GM19468 (cell line): ENCODE measurements around the gene SLFN13.
"Not testable (repeated sequence)": the region's sequence is repeated elsewhere in the genome, so short reads cannot be mapped to it uniquely, and the experiment has no call there.

Source experiments
- ATAC-seq: cut with Tn5 transposase; IDR thresholded peaks from one replicate; pipeline ENCODE4 v1.9.1; 2021; ENCODE audit warnings: mild to moderate bottlenecking, moderate library complexity, moderate number of reproducible peaks; ENCODE audit not compliant: unreplicated experiment; ENCODE audit errors: extremely low read depth

SLFN13 gene, protein sequence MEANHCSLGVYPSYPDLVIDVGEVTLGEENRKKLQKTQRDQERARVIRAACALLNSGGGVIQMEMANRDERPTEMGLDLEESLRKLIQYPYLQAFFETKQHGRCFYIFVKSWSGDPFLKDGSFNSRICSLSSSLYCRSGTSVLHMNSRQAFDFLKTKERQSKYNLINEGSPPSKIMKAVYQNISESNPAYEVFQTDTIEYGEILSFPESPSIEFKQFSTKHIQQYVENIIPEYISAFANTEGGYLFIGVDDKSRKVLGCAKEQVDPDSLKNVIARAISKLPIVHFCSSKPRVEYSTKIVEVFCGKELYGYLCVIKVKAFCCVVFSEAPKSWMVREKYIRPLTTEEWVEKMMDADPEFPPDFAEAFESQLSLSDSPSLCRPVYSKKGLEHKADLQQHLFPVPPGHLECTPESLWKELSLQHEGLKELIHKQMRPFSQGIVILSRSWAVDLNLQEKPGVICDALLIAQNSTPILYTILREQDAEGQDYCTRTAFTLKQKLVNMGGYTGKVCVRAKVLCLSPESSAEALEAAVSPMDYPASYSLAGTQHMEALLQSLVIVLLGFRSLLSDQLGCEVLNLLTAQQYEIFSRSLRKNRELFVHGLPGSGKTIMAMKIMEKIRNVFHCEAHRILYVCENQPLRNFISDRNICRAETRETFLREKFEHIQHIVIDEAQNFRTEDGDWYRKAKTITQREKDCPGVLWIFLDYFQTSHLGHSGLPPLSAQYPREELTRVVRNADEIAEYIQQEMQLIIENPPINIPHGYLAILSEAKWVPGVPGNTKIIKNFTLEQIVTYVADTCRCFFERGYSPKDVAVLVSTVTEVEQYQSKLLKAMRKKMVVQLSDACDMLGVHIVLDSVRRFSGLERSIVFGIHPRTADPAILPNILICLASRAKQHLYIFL

DNA sequence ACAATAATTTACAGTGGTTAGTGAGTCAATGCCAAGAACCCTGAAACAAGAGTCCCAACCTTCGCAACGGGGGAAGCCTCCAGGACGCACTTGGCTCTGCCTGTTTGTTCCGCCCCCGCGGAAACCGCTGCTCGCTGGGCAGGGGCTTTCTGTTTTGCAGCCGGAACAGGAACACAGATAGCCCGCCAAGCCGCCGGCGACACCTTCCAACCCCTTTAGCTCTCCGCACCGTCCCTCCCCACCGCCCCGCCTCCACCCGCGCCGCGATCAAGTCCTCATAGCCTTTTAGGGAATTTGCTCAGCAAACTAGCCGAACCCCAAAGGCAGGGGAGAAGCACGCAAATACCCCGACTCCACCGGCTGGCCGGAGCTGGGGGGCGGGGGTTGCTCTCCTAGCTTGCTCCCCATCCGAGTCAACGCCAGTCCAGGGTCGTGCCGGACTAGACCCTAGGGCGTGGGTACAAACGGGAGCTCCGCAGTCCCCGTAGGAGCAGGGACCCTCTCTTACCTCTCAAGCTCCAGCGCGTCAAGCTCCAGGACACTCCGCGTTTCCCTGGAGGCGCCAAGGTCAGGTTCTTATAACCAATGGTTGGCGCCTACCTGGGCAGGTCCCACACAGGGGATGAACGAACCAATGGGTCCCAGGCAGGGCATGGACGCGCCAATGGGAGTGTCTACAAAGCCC is at the start of gene SLFN13:
Gene SLFN13 (minus strand): TSS at position 553 of the 685 bp plus-strand sequence. CDS start 3,086 bp downstream, outside the sequence.
- peak; percentile 27 for ATAC-seq

DNA sequence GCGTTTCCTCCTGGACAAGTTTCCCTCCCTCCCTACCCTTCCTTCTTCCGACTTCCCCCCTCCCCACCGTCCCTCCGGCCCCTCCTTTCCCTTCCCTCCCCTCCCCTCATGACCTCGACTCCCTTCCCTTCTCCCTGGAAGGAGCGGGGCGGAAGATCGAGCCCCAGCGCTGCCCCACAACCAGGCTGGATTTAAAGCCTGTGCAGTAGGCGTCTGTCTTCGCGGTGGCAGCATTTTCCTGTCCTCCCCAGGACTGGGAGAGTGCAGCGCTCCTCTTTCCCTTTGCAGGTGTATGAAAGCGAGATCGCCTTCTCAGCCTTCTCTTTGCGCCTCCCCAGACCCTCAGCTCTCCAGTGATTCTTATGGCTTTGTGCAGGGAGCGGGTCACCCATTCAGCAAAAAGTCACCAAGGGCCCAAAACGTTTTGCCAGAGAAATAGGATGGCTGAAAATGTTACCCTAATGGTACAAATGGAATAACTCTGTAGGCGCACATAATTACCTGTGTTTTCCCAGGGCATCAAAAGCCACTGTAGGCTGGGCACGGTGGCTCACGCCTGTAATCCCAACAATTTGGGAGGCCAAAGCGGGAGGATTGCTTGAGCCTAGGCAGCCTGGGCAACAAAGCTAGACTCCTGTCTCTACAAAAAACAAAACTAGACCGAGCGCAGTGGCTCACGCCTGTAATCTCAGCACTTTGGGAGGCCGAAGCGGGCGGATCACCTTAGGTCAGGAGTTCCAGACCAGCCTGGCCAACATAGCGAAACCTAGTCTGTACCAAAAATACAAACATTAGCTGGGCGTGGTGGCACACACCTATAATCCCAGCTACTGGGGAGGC is 48.1 kb upstream of the SLFN13 start:
- no peak for ATAC-seq

DNA sequence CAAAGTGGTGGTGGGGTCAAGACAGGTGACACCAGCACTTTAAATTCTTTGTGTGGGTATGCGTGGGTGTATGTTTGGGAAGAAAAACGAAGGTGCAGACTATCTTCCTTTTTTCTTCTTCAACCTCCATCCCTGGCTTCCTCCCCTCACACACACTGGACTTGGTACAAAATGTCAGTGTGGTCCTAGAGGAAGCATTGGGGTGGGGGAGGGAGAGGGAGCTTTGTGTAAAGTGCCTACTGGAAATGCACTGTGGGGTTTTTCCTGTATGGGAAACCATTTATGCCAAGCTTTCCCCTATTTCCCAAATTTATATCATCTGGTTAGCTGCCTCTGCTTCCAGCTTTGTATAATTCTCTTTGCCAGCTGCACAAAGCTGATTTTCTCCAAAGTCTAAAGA is 44.5 kb upstream of the SLFN13 start:
- no peak for ATAC-seq

DNA sequence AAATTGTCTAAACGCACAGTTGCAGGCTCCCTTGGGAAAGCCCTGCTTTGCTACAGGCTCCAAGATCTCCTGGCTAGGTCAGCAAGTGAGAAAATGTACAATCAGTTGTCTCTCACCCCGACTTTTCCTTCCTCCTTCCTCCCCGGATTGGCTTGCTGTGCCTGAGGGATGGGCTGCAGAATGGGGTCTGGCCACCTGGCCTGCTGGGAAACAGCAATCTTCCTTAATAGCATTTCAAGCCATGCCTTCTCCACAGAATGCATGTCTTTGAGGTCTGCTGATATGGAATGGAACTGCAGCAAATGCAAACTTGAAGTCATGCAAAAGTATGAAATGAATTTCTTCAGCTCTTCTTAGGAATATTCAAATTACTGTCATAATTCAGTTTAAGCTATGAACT is 42.9 kb upstream of the SLFN13 start:
- no peak for ATAC-seq

DNA sequence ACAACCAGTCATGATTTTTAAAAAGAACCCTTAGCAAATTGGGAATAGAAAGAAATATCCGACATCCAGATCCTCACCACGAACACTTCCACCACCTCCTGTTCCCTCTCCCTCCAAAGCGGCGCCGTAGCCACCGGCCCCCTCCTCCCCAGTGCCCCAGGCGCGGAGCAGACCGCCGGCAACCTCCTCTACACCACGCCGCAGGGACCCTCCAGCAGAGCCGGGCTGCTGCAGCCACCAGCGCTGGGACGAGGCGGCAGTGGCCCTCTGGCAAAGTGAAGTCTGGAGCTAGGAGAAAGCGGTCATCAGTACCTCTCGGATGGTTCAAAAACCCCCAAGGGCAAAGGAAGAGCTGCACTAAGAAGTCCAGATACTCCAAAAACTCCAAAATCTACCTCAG is 41.4 kb upstream of the SLFN13 start:
- ATAC-seq = no peak

DNA sequence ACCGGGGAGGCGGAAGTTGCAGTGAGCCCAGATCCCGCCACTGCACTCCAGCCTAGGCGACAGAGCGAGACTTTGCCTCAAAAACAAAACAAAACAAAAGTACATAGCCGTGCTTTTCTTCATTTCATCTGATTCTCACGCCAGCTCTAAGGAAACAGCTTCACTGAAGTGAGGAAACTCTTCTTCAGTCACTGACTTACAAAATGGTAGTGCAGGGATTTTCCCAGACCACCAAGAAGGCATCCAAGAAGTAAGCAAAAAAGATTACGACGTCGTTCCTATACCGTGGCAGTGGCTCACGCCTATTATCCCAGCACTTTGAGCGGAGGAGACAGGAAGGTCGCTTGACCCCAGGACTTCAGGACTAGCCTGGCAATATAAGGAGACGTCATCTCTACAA is 40.4 kb upstream of the SLFN13 start:
- no peak for ATAC-seq

DNA sequence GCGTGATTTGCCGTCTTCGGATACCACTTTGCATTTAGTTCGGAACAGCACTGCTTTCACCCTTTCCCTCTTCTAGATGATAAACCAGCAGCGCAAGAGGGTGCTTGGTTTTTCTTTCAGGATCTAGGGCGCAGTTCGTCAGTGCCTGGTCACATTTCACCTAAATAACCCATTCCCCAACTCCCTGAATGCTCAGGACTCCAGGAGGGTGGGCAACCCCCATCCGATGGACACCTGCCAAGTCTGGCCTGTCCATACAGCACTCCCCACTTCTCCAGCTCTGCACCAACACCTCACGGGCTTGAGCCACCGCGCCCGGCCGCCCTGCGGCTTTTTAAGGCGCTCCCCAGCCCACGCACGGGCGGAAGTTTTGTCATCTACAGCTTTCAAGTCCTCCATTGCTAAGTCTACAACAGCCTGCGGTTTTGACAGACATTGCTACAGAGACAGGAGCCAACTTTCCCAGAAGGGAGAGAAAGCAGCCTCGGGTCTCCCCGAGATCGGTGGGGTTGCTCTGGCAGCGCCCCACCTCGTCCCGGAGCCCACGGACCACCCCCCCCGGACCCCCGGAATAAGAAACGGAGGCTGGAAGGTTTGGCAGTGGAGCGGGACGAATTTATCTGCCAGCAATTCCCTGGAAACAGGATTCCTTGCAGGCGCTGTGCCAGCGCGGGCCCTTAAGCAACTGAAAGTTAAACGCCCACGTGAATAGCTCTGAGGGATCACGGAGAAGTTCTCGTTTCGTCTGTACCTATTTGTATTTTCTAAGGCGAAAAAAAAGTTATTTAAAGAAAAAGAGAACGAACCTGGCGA is 38.6 kb upstream of the SLFN13 start:
- ATAC-seq = no peak

DNA sequence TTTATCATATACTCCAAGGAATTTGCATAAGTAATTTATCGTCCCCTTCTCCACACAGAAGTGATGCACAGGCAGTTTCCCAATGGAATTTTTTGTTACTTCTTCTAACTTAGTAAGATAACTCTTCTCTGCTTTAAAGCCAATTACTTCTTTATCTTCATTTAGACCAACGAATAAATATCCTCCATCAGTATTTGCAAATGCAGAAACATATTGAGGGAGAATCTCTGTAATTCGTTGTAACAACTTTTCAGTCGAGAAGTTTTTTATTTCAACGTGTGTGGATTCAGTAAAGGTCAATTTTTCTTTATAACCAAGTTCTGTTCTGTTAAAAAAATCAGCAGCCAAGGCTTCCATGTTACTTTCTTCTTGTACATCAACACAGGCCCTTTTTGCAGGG is 30.7 kb upstream of the SLFN13 start:
- ATAC-seq = no peak

DNA sequence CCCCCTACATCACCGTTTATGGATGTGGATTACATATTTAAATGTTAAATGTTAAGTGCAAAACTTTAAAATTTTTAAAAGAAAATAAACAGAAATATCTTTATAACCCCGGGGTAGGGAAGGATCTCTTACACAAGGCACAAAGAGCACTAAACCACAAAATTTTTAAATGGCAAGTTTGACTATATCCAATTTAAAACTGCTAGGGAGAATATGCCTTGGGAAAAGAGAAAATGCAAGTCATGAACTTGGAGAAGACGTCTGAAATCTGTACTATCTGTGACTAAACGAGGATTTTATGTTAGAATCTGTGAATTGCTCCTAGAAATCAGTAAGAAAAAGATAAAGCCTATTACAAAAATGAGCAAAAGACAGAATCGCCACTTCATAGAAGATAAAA is 28.7 kb upstream of the SLFN13 start:
- no peak for ATAC-seq

DNA sequence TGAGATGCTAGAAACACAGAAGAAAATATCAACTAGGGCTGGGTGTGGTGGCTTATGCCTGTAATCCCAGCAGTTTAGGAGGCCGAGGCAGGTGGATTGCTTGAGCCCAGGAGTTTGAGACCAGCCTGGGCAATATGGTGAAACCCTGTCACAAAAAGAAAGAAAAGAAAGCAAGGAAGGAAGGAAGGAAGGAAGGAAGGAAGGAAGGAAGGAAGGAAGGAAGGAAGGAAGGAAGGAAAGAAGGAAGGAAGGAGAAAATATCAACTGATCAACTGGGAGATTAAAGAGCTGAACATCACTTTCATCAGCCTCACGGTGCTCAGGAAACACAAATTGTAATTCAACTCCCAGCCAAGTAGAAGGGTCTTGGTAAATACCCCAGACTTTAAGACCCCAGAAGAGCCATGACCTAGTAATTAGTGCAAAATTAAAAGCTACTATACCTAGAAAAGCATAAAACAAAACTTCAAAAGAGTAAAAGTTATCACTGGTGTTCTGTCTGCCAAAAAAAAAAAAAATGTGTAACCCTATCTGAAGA is 27.8 kb upstream of the SLFN13 start:
- ATAC-seq = no peak

DNA sequence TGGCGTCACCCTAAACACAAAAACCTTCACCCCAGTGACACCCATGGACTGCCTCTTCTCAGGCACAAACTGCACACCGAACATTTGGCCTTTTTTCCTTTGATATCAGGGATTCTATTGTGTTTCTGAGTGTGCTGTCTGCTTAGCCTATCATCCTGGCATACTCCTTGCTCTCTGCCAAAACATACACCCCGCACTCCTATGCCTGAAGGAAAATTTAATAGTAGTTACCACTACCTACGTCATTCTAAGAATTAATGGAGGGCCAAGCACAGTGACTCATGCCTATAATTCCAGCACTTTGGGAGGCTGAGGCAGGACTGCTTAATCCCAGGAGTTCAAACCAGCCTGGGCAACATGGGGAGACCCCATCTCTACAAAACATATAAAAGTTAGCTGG is 19.9 kb upstream of the SLFN13 start:
- ATAC-seq = no peak

DNA sequence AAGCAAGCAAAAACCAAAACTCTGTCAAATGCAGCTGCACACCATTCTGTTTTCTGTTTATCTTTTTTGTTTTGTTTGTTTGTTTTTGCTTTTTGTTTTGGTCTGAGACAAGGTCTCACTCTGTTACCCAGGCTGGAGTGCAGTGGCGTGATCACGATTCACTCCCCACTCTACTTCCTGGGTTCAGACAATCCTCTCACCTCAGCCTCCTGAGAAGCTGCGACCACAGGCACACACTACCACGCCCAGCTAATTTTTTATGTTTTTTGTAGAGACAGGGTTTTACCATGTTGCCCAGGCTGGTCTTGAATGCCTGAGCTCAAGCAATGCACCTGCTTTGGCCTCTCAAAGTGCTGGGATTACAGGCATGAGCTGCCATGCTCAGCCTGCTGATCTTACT is 19.3 kb upstream of the SLFN13 start:
- ATAC-seq = no peak

DNA sequence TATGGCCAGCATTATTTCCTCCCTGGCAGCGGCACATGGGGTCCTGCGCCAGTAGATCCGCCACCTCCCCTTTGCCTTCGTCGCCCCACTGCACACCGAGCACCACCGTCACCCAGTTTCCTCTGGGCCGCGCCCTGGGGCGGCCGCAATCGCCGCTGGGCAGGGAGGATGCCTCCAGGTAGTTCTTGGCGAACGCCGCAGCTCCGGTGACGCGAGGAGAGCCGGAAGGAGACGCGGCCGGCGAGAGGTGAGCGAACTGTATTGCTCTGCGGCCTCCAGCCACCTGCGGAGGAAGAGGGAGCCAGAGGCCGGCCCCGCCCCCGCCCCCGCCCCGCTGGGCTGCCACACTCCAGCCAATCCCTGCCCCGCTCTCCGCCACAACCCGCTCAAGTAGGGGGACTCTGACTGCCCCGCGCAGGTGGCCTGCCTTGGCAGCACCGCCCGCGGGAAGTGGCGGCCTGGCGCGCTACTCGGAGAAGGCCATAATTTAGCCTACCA is 11.8 kb upstream of the SLFN13 start:
- peak; percentile 55 for ATAC-seq

DNA sequence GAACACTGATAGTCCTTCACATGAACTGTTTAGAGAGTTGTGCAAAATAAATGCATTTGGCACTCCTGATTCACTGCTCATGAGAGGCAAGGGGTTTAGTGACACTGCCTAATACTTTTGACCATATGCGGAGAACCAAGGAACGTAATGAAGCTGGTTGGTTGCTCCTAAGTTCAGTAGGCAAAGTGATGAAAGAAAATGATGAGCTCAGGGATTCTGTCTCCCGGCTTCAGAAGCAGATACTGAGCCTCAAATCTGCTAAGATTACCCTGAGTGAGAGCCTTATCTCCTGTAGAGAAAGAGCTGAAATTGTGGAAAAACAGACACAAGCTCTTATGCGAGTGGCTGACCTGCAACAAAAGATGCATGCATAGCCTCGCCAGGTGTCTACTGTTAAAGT is 5.5 kb upstream of the SLFN13 start:
- not testable (repeated sequence) for ATAC-seq

DNA sequence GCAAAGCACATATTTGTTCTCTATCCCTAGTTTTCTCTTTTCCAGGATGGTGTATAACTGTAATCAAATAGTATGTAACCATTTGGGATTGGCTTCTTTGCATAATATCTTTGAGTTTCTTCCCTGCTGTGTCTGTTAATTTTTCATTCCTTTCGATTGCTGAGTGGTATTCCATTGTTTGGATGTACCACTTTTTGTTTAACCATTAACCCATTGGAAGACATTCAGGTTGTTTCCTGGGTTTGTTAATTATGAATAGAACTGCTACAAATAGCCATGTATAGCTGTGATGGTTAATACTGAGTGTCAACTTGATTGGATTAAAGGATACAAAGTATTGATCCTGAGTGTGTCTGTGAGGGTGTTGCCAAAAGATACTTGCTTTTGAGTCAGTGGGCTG is 4.6 kb upstream of the SLFN13 start:
- ATAC-seq = no peak

DNA sequence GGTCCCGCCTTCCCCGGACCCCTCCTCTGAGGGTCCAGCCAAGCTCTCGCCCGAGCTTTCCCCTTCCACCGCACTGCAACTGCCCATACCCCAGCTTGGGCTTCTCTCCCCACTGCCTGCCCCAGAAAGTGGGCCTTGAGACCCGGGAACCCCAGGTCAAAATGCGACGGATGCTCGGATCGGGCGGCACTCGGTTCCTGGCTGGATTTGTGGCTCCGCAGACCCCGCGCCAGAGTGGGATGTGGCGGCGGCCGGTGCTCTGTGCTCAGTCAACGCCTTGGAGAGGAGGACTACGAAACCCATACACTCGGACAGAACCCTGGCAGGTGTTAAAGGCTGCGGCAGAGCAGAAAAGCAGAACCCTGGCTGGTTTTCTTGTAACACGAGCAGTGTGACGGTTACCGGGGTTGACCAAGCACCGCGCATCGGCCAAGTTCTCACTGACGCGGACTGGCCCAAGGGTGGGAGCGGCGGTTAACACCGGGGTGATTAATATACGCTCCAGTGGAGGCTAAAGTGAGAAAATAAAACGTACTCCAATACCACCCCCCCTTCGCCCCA is 885 bp upstream of the SLFN13 start:
- ATAC-seq = no peak

DNA sequence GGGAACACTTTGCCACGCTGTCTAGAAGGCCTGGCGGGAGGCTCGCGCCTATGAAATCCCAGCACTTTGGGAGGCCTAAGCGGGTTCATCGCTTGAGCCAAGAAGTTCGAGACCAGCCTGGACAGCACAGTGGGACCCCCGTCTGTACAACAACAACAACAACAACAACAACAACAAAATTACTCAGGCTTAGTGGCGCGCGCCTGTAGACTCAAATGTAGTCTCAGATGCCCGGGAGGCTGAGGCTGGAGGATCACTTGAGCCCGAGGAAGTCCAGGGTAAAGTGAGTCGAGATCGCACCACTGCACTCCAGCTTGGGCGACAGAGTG is 297 bp upstream of the SLFN13 start:
- no peak for ATAC-seq

DNA sequence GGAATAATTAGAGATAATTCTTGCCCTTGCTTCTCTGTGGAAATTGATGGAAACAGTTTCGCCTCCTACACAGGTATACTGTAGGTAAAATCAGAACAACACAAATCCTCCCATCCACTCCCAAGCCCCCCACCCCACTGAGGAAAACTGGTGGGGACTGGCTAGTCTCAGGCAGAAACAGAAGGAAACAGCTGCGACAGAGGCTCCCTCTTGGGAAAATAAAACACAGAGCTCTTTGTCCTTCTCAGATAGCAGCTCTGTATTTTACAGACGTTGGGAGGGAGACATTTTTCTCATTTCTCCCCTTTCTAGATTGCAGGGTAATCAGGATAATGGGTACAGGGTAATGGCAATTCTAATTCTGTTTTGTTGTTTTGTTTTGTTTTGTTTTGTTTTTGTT is 1.1 kb downstream of the SLFN13 start:
- no peak for ATAC-seq
